Measurements from ENCODE around the gene ATF6B.

DNA sequence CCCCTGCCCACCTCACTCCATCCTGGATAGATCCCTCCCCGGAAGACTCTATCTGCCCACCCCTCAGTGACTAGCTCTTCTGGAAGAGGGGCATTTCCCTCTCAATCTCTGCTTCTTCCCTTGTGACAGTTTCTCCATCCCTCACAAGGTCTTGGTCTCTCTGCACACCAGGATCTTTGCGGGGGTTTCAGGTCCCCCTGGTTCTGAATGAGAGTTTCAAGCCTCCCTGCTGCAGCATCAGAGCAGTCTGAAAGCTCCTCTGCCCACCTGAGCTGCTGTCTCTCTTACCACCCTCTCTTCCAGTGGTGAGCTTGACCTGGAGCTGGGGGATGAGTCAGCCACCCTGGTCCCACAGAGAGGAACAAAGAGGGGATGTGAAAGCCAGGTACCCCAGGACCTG, 43.3 kb downstream of the ATF6B start:
- TF ChIP-seq TAF1 (IDR thresholded peaks at IDR 0.05; ENCODE audit: low read depth, low read length) (no peak), POLR2AphosphoS5 (IDR thresholded peaks at IDR 0.05; ENCODE audit: low read depth, low read length) (no peak), POLR2A (IDR thresholded peaks at IDR 0.05; ENCODE audit: low read depth, low read length) (no peak), PAX5 (IDR thresholded peaks at IDR 0.05; ENCODE audit: insufficient read depth, low read length, severe bottlenecking) (no peak), POU2F2 (IDR thresholded peaks at IDR 0.05; ENCODE audit: low read depth, low read length) (no peak)
